Skeletal muscle tissue (tissue), 4 donors: ENCODE results near the gene DSG2. TPM values are rescaled to one million over a fixed set of nuclear protein-coding genes. Genes with fewer than 3 reads are reported as not detected.

Experiments
- H3K27ac ChIP-seq: one replicate; pipeline ENCODE4 v1.7.0; 2013; ENCODE audit warnings: mild to moderate bottlenecking, low read depth, low read length, inconsistent platforms
- H3K27me3 ChIP-seq, 3 donors: one replicate each; pipeline ENCODE4 v1.7.0; 2013; ENCODE audit warnings: low read length in 3 of 3; ENCODE audit not compliant: control insufficient read depth in 3 of 3, insufficient read depth in 3 of 3
- H3K36me3 ChIP-seq, 3 donors: one replicate each; pipeline ENCODE4 v1.7.0; 2013; ENCODE audit warnings: low read length in 3 of 3; ENCODE audit not compliant: control insufficient read depth in 3 of 3, insufficient read depth in 3 of 3
- H3K4me1 ChIP-seq, 3 donors: one replicate each; pipeline ENCODE4 v1.7.0; 2013; ENCODE audit warnings: low read length in 3 of 3, mild to moderate bottlenecking in 3 of 3; ENCODE audit not compliant: control insufficient read depth in 3 of 3, insufficient read depth in 3 of 3
- H3K4me3 ChIP-seq, 3 donors: one replicate each; pipeline ENCODE4 v1.7.0; 2013; ENCODE audit warnings: low read length in 3 of 3
- H3K9ac ChIP-seq, 3 donors: one replicate each; pipeline ENCODE4 v1.7.0; 2013; ENCODE audit warnings: low read length in 3 of 3, mild to moderate bottlenecking in 3 of 3, moderate library complexity in 2 of 3, low read depth in 1 of 3
- H3K9me3 ChIP-seq, 3 donors: one replicate each; pipeline ENCODE4 v1.7.0; 2013; ENCODE audit warnings: low read length in 3 of 3; ENCODE audit not compliant: control insufficient read depth in 3 of 3
- total RNA-seq: library from RNA; depleted of rRNA; stranded (reverse); fragments of >200 nt; gene quantifications from one replicate; pipeline ENCODE4 v1.2.3, GENCODE V29; 2014
- donor health status: Osteomylitis.

DSG2 gene
- total RNA-seq, 1 donor from 2014 or later: 2.6 TPM

DNA sequence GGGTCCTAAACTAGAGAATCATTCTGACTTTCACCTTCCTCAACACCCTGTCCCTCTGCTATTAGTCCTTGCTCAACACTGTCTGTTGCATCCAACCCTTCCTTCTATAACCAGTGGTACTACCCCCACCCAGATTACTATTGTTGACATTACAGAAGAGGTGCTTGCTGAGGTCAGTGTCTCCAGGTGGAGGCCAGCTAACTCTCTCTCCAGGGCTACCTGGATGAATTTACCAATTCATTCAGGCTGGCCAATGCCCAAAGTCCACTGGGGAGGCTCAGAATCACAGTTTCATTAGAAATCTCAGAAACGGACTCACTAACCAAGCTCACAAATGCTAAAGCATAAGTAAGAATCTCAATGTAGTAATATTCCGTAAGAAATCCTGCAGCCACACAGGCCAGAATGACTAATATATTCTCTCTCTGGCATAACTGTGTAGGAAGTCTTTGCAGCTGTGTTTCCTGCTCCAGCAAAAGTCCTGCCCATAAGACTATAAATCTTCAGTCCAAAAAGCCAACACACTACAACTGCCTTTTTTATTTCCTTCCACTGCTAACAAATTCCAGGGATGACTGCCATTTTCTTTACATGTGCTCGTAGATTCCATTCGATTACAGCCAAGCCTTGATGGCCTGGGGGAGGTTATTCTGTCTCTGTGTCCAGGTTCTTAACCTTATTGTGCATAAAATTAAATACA lies 83.7 kb downstream of the DSG2 start:
- no peak overlapping the region for H3K4me3 ChIP-seq
- H3K9ac ChIP-seq: no peak overlapping the region
- H3K27me3 ChIP-seq: no peaks in the 10 kb centered on the region
- H3K27ac ChIP-seq: no peak overlapping the region
- no peaks in the 10 kb centered on the region for H3K36me3 ChIP-seq
- H3K4me1 ChIP-seq: no peaks in the 10 kb centered on the region
- no peaks in the 10 kb centered on the region for H3K9me3 ChIP-seq

DNA sequence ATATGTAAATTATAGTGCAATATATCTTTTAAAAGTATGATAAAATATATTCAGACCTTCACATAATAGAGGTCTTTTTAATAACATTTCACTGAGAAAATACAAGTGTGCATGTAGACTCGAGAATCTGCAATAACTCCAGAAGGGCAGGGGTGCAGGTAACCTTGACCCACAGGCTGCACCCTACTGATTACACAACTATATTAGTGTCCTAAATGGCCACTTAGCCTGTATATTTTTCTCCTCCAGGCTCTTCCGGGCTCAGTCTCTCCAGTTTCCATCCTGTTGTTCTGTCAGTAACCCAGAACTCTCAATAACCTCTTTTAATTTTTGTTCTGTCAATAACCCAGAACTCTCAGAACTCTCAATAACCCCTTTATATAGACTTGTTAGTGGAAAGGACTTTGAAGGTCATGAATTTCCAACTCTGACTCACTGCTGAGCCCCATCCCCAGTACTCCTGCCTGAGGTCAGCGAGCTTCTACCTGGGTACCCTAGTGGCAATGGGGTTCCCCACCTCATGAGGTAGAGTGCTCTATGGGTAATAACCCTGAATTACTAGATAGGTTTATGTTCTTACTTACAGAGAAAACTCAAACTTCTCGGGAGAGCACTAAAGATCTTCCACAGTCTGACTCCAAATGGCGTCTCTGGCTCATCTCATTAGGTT lies 85.3 kb downstream of the DSG2 start:
- H3K4me1 ChIP-seq: no peaks in the 10 kb centered on the region
- no peak overlapping the region for H3K4me3 ChIP-seq

DNA sequence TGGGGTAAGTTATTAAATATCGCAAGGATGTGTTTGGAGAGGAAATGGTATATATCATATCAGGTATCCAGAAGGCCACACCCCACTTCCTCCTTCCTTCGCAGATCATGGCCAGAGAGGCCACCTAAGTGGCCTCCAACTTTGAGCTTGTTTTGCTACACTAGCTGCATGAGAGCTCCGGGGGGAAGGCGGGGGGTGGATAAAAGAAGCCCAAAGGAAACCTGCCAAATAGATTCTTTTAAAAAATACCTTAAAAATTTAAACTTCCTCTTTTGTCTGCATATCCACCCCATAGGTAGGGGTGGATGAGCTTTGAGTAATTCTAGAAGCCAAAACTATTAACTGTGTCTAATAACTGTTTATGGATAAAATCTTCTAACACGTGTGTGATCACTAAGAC lies 88.0 kb downstream of the DSG2 start:
- H3K4me1 ChIP-seq: no peaks in the 10 kb centered on the region
- H3K27me3 ChIP-seq: no peaks in the 10 kb centered on the region
- no peaks in the 10 kb centered on the region for H3K9me3 ChIP-seq
- H3K9ac ChIP-seq: no peak overlapping the region
- no peaks in the 10 kb centered on the region for H3K36me3 ChIP-seq
- H3K4me3 ChIP-seq: no peak overlapping the region
- no peak overlapping the region for H3K27ac ChIP-seq

More for the DNA sequence above, 85.3 kb downstream of the DSG2 start:
- no peak overlapping the region for H3K9ac ChIP-seq
- H3K27ac ChIP-seq: no peak overlapping the region
- no peaks in the 10 kb centered on the region for H3K27me3 ChIP-seq
- H3K36me3 ChIP-seq: no peaks in the 10 kb centered on the region
- no peaks in the 10 kb centered on the region for H3K9me3 ChIP-seq

DNA sequence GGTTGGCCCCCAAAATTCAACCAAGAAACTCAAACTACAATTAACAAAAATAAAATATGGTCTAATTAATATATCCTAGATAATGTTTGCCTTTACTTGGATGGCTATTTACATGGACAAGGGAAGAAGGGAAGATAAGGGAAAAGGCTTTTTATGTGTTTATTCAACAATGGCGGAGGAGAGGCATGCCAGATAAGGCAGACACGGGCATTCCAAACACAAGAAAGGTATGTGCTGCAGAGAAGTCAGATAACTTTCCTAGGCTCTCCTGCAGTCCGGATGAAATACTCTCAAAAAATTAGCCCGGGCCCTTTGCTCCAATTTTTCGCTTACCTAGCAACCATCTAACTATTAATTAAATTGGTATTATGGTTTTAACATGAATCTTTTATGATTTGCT lies 88.6 kb downstream of the DSG2 start:
- no peaks in the 10 kb centered on the region for H3K36me3 ChIP-seq
- no peak overlapping the region for H3K27ac ChIP-seq
- H3K4me3 ChIP-seq: no peak overlapping the region
- no peaks in the 10 kb centered on the region for H3K4me1 ChIP-seq
- H3K27me3 ChIP-seq: no peaks in the 10 kb centered on the region
- H3K9me3 ChIP-seq: no peaks in the 10 kb centered on the region
- no peak overlapping the region for H3K9ac ChIP-seq

DNA sequence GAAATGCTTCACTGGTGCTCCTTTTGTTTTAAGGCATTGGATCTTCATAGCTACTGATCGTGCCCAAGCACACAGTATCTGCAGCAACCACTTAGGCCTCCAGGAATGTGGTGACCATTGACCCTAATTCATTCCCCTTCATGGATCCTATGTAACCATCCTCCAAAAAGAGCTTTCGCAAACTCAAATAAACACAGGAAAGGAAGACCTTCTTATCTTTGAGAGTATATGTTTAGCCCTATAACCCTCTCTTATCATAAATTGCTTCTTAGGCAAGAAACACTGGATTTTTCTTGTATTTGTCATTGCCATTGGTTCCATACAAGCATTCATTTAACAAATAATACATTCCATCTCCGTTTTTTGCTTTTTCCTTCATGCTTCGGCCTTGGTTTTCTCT lies 89.6 kb downstream of the DSG2 start:
- Histone ChIP-seq H3K4me3 (no peak overlapping the region), H3K9me3 (no peaks in the 10 kb centered on the region), H3K4me1 (no peaks in the 10 kb centered on the region), H3K27me3 (no peaks in the 10 kb centered on the region), H3K27ac (no peak overlapping the region), H3K36me3 (no peaks in the 10 kb centered on the region), H3K9ac (no peak overlapping the region)

DNA sequence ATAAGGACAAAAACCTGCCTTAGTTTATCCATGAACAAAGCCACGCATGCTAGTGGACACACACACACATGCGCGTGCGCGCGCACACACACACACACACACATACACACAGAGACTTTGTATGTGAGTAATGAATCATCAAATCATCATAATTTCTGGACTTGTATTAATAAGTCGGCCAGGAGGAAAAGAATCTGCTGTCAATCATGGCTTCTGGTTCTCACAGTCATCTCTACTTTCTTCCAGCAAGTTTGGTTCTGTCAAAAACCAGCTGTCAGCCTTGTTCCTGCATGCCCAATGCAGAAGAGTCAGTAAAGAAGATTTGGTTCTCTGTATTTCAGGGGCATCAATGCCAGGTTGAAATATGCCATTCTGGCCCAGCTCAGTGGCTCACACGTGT lies 92.6 kb downstream of the DSG2 start:
- H3K9me3 ChIP-seq: no peaks in the 10 kb centered on the region

DNA sequence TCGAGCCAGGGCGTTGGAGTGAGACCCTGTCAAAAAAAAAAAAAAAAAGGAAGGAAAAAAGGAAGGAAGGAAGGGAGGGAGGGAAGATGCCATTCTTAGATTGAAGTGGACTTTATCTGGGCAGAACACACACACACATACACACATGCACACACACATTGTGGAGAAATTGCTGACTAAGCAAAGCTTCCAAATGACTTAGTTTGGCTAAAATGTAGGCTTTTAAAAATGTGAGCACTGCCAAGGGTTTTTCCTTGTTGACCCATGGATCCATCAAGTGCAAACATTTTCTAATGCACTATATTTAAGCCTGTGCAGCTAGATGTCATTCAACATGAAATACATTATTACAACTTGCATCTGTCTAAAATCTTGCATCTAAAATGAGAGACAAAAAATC lies 93.1 kb downstream of the DSG2 start:
- Histone ChIP-seq H3K4me3 (no peak overlapping the region), H3K9ac (no peak overlapping the region), H3K27ac (no peak overlapping the region), H3K4me1 (no peaks in the 10 kb centered on the region), H3K9me3 (no peaks in the 10 kb centered on the region), H3K36me3 (no peaks in the 10 kb centered on the region), H3K27me3 (no peaks in the 10 kb centered on the region)

More for the DNA sequence above, 92.6 kb downstream of the DSG2 start:
- no peaks in the 10 kb centered on the region for H3K36me3 ChIP-seq
- no peaks in the 10 kb centered on the region for H3K27me3 ChIP-seq
- H3K9ac ChIP-seq: no peak overlapping the region
- H3K4me3 ChIP-seq: no peak overlapping the region
- no peaks in the 10 kb centered on the region for H3K4me1 ChIP-seq
- H3K27ac ChIP-seq: no peak overlapping the region

DNA sequence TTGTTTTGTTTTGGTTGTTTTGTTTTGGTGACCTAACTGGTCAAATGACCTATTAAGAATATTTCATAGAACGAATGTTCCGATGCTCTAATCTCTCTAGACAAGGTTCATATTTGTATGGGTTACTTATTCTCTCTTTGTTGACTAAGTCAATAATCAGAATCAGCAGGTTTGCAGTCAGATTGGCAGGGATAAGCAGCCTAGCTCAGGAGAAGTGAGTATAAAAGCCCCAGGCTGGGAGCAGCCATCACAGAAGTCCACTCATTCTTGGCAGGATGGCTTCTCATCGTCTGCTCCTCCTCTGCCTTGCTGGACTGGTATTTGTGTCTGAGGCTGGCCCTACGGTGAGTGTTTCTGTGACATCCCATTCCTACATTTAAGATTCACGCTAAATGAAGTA lies 93.7 kb downstream of the DSG2 start, which contains the start of gene TTR:
Gene TTR (plus strand): TSS at position 250 of the 400 bp plus-strand sequence. CDS start 26 bp downstream, at position 276.
- H3K9me3 ChIP-seq: no peaks in the 10 kb centered on the region
- H3K4me3 ChIP-seq: no peak within 1 kb of the TSS
- H3K9ac ChIP-seq: no peak within 1 kb of the TSS
- H3K27ac ChIP-seq: no peak within 1 kb of the TSS
- no peaks in the 10 kb centered on the region for H3K36me3 ChIP-seq
- no peaks in the 10 kb centered on the region for H3K27me3 ChIP-seq
- H3K4me1 ChIP-seq: no peaks in the 10 kb centered on the region

DNA sequence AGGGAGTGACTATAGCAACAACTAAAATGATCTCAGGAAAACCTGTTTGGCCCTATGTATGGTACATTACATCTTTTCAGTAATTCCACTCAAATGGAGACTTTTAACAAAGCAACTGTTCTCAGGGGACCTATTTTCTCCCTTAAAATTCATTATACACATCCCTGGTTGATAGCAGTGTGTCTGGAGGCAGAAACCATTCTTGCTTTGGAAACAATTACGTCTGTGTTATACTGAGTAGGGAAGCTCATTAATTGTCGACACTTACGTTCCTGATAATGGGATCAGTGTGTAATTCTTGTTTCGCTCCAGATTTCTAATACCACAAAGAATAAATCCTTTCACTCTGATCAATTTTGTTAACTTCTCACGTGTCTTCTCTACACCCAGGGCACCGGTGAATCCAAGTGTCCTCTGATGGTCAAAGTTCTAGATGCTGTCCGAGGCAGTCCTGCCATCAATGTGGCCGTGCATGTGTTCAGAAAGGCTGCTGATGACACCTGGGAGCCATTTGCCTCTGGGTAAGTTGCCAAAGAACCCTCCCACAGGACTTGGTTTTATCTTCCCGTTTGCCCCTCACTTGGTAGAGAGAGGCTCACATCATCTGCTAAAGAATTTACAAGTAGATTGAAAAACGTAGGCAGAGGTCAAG lies 94.7 kb downstream of the DSG2 start:
- H3K4me1 ChIP-seq: no peaks in the 10 kb centered on the region
- H3K36me3 ChIP-seq: no peaks in the 10 kb centered on the region
- H3K27ac ChIP-seq: no peak overlapping the region
- no peak overlapping the region for H3K9ac ChIP-seq
- no peak overlapping the region for H3K4me3 ChIP-seq
- no peaks in the 10 kb centered on the region for H3K27me3 ChIP-seq
- H3K9me3 ChIP-seq: no peaks in the 10 kb centered on the region

DNA sequence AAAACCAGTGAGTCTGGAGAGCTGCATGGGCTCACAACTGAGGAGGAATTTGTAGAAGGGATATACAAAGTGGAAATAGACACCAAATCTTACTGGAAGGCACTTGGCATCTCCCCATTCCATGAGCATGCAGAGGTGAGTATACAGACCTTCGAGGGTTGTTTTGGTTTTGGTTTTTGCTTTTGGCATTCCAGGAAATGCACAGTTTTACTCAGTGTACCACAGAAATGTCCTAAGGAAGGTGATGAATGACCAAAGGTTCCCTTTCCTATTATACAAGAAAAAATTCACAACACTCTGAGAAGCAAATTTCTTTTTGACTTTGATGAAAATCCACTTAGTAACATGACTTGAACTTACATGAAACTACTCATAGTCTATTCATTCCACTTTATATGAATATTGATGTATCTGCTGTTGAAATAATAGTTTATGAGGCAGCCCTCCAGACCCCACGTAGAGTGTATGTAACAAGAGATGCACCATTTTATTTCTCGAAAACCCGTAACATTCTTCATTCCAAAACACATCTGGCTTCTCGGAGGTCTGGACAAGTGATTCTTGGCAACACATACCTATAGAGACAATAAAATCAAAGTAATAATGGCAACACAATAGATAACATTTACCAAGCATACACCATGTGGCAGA lies 97.3 kb downstream of the DSG2 start:
- H3K9me3 ChIP-seq: no peaks in the 10 kb centered on the region
- H3K27ac ChIP-seq: no peak overlapping the region
- H3K27me3 ChIP-seq: no peaks in the 10 kb centered on the region
- H3K9ac ChIP-seq: no peak overlapping the region
- H3K36me3 ChIP-seq: no peaks in the 10 kb centered on the region
- H3K4me3 ChIP-seq: no peak overlapping the region
- no peaks in the 10 kb centered on the region for H3K4me1 ChIP-seq
